Measurements from ENCODE around the gene TCP1. TPM values are rescaled to one million over a fixed set of nuclear protein-coding genes. Genes with fewer than 3 reads are reported as not detected.
A peak's percentile ranks its signal among the peaks of the same experiment; 100 is the strongest.

Gene TCP1
- total RNA-seq, 1 experiment from 2014 or later: 528 TPM

DNA sequence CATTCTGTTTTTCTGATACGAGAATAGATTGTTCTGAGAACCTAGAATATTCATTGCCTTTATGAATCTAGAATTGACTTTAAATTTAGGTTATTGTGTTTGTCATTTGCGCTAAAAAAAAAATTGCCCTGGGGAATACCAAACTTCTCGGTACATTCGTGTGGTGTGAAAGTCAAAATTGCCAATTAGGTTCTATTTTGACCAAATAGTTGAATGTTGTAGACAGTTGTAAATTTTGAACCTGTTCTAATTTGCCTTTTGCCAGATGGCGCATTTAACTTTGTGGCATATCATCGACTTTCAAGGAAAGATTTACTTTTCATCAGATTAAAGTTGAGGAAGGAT lies 59.1 kb downstream of the TCP1 start:
- no peak for TF ChIP-seq EZH2 (IDR thresholded peaks at IDR 0.05; ENCODE audit: borderline replicate concordance, low read depth, low read length, poor library complexity, severe bottlenecking)
- TF ChIP-seq, protein P1, sequence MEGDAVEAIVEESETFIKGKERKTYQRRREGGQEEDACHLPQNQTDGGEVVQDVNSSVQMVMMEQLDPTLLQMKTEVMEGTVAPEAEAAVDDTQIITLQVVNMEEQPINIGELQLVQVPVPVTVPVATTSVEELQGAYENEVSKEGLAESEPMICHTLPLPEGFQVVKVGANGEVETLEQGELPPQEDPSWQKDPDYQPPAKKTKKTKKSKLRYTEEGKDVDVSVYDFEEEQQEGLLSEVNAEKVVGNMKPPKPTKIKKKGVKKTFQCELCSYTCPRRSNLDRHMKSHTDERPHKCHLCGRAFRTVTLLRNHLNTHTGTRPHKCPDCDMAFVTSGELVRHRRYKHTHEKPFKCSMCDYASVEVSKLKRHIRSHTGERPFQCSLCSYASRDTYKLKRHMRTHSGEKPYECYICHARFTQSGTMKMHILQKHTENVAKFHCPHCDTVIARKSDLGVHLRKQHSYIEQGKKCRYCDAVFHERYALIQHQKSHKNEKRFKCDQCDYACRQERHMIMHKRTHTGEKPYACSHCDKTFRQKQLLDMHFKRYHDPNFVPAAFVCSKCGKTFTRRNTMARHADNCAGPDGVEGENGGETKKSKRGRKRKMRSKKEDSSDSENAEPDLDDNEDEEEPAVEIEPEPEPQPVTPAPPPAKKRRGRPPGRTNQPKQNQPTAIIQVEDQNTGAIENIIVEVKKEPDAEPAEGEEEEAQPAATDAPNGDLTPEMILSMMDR (conservative IDR thresholded peaks at IDR 0.05; ENCODE audit: low read depth, low read length): no peak
- intact Hi-C loops (cut with micrococcal nuclease; ENCODE audit: unreplicated experiment): no loop called here
- H3K4me3 ChIP-seq (ENCODE audit: low read depth, low read length, poor library complexity, severe bottlenecking): peak overlapping the region; percentile 93
- H3K9me3 ChIP-seq (ENCODE audit: low read depth, low read length, poor library complexity, severe bottlenecking): no peaks in the 10 kb centered on the region
- peaks cover 5% of the 10 kb centered on the region for H3K36me3 ChIP-seq (ENCODE audit: insufficient read depth, low read length, poor library complexity, severe bottlenecking)
- POLR2A ChIA-PET (ENCODE audit: low non-redundant PET): interaction anchor here (1.0 kb wide), 1 partner anchor 32 kb away, joined by 3 read pairs; the partner anchor contains the start of gene ACAT2
- BruUV-seq (replicated peaks): no TSS peak
- H3K27ac ChIP-seq (ENCODE audit: low read depth, low read length, poor library complexity, severe bottlenecking): no peak overlapping the region
- CTCF ChIA-PET: no interaction called here
- H3K4me1 ChIP-seq (ENCODE audit: insufficient read depth, low read length, poor library complexity, severe bottlenecking): peaks cover 10% of the 10 kb centered on the region
- no peak for DNase-seq (ENCODE audit: low spot score)
- no peaks in the 10 kb centered on the region for H3K27me3 ChIP-seq (replicated peaks; ENCODE audit: insufficient read depth, low read depth, low read length, poor library complexity)

GRCh38 chr6:159729598-159730331 lies 59.6 kb downstream of the TCP1 start:
- ChIA-PET CTCF (no interaction called here), POLR2A (ENCODE audit: low non-redundant PET) (interaction anchor here (1.0 kb wide), 1 partner anchor 32 kb away, joined by 3 read pairs; the partner anchor contains the start of gene ACAT2)
- Histone ChIP-seq H3K27me3 (replicated peaks; ENCODE audit: insufficient read depth, low read depth, low read length, poor library complexity) (no peaks in the 10 kb centered on the region), H3K9me3 (ENCODE audit: low read depth, low read length, poor library complexity, severe bottlenecking) (no peaks in the 10 kb centered on the region), H3K27ac (ENCODE audit: low read depth, low read length, poor library complexity, severe bottlenecking) (no peak overlapping the region), H3K4me1 (ENCODE audit: insufficient read depth, low read length, poor library complexity, severe bottlenecking) (peaks cover 10% of the 10 kb centered on the region), H3K36me3 (ENCODE audit: insufficient read depth, low read length, poor library complexity, severe bottlenecking) (peaks cover 5% of the 10 kb centered on the region), H3K4me3 (ENCODE audit: low read depth, low read length, poor library complexity, severe bottlenecking) (peak overlapping the region; percentile 93)
- TF ChIP-seq EZH2 (IDR thresholded peaks at IDR 0.05; ENCODE audit: borderline replicate concordance, low read depth, low read length, poor library complexity, severe bottlenecking): no peak
- TF ChIP-seq, protein P1 (conservative IDR thresholded peaks at IDR 0.05; ENCODE audit: low read depth, low read length): no peak
- no TSS peak for BruUV-seq (replicated peaks)
- intact Hi-C loops (cut with micrococcal nuclease; ENCODE audit: unreplicated experiment): loop anchor here (5.0 kb wide), 1 partner anchor 37 kb away; the partner anchor contains the start of gene SOD2
- no peak for DNase-seq (ENCODE audit: low spot score)

- POLR2A ChIA-PET (ENCODE audit: low non-redundant PET): interaction anchor here (0.7 kb wide), 1 partner anchor 10 kb away, joined by 3 read pairs; no protein-coding TSS in a partner anchor
Observed at GRCh38 chr6:159728531-159728964, 60.9 kb downstream of the TCP1 start.

More at GRCh38 chr6:159728531-159728964, 60.9 kb downstream of the TCP1 start:
- H3K4me1 ChIP-seq (ENCODE audit: insufficient read depth, low read length, poor library complexity, severe bottlenecking): peaks cover 7% of the 10 kb centered on the region
- intact Hi-C loops (cut with micrococcal nuclease; ENCODE audit: unreplicated experiment): loop anchor here (5.0 kb wide), 1 partner anchor 36 kb away; the partner anchor contains the start of gene SOD2
- H3K4me3 ChIP-seq (ENCODE audit: low read depth, low read length, poor library complexity, severe bottlenecking): peak overlapping the region; percentile 93
- peak overlapping the region; percentile 99 for H3K27ac ChIP-seq (ENCODE audit: low read depth, low read length, poor library complexity, severe bottlenecking)
- no peaks in the 10 kb centered on the region for H3K9me3 ChIP-seq (ENCODE audit: low read depth, low read length, poor library complexity, severe bottlenecking)
- CTCF ChIA-PET: no interaction called here
- H3K36me3 ChIP-seq (ENCODE audit: insufficient read depth, low read length, poor library complexity, severe bottlenecking): peaks cover 10% of the 10 kb centered on the region
- no peak for DNase-seq (ENCODE audit: low spot score)
- H3K27me3 ChIP-seq (replicated peaks; ENCODE audit: insufficient read depth, low read depth, low read length, poor library complexity): no peaks in the 10 kb centered on the region
- TF ChIP-seq, protein P1 (conservative IDR thresholded peaks at IDR 0.05; ENCODE audit: low read depth, low read length): no peak
- TF ChIP-seq EZH2 (IDR thresholded peaks at IDR 0.05; ENCODE audit: borderline replicate concordance, low read depth, low read length, poor library complexity, severe bottlenecking): no peak
- BruUV-seq (replicated peaks): no TSS peak

Other genes starting within 250 kb of the TCP1 start
- gene SOD2, start 96.4 kb downstream of the TCP1 start, total RNA-seq (2021): 139 and 159 TPM in 2 replicates
- 109 and 110 TPM in 2 replicates for gene WTAP, start 62.1 kb downstream of the TCP1 start, total RNA-seq (2021)
- gene ACAT2, start 27.6 kb downstream of the TCP1 start, total RNA-seq (2021): 238 and 250 TPM in 2 replicates
- 94.6 and 101 TPM in 2 replicates for gene MRPL18, start 865 bp upstream of the TCP1 start, total RNA-seq (2021)
- 0.58 TPM in 1 of 2 replicates, not detected in the other for gene PNLDC1, start 10.7 kb upstream of the TCP1 start, total RNA-seq (2021)
- not detected in 2 replicates for gene MAS1, start 101.4 kb upstream of the TCP1 start, total RNA-seq (2021)
- 64.7 and 67.4 TPM in 2 replicates for gene IGF2R, start 179.5 kb upstream of the TCP1 start, total RNA-seq (2021)